ENCODE results near the gene SETD5.

DNA sequence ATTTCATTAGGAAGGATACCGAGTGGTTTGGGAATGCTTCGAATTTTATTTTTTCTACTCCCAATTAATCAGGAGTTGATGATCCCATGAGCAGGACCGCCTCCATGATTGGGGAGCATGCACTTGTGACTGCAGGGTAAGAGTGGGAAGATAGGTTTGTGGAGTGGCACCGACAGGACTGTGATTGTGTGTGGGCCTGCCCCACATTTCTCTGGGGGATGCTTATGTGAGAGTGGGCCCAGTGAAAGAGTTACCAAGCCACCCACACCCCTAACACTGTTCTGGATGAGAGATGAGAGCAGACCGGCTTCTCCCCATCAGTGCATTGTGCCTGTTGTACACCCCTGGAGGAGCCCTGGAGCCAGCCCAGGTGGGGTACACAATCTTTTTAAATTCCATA lies 79.5 kb downstream of the SETD5 start:
- TF ChIP-seq, protein P1, sequence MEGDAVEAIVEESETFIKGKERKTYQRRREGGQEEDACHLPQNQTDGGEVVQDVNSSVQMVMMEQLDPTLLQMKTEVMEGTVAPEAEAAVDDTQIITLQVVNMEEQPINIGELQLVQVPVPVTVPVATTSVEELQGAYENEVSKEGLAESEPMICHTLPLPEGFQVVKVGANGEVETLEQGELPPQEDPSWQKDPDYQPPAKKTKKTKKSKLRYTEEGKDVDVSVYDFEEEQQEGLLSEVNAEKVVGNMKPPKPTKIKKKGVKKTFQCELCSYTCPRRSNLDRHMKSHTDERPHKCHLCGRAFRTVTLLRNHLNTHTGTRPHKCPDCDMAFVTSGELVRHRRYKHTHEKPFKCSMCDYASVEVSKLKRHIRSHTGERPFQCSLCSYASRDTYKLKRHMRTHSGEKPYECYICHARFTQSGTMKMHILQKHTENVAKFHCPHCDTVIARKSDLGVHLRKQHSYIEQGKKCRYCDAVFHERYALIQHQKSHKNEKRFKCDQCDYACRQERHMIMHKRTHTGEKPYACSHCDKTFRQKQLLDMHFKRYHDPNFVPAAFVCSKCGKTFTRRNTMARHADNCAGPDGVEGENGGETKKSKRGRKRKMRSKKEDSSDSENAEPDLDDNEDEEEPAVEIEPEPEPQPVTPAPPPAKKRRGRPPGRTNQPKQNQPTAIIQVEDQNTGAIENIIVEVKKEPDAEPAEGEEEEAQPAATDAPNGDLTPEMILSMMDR (conservative IDR thresholded peaks at IDR 0.05; ENCODE audit: low read depth, low read length), result no peak
- TF ChIP-seq EZH2 (IDR thresholded peaks at IDR 0.05; ENCODE audit: low read length, unreplicated experiment), result no peak

Measured in PC-3 (cell line).